Suprapubic skin (tissue), 4 donors: ENCODE measurements around the gene TUBGCP5. TPM values are rescaled to one million over a fixed set of nuclear protein-coding genes. Genes with fewer than 3 reads are reported as not detected.
A peak's percentile ranks its signal among the peaks of the same experiment; 100 is the strongest.
"Not testable (repeated sequence)": the region's sequence is repeated elsewhere in the genome, so short reads cannot be mapped to it uniquely, and the experiment has no call there.

ENCODE experiments used
- DNase-seq, 2 donors: peaks; one replicate each; pipeline ENCODE4 v3.0.0-alpha.2; 2019; ENCODE audit warnings: low spot score in 2 of 2
- H3K27ac ChIP-seq: fragments of 200-600 bp; sonication (generic); one replicate; pipeline ENCODE4 v1.5.1; 2019
- H3K27me3 ChIP-seq: fragments of 200-600 bp; sonication (generic); one replicate; pipeline ENCODE4 v1.5.1; 2019
- H3K36me3 ChIP-seq: fragments of 200-600 bp; sonication (generic); one replicate; pipeline ENCODE4 v1.5.1; 2019
- H3K4me1 ChIP-seq: fragments of 200-600 bp; sonication (generic); one replicate; pipeline ENCODE4 v1.5.1; 2019
- H3K4me3 ChIP-seq: fragments of 200-600 bp; sonication (generic); one replicate; pipeline ENCODE4 v1.5.1; 2019; ENCODE audit warnings: mild to moderate bottlenecking
- H3K9me3 ChIP-seq: fragments of 200-600 bp; sonication (generic); one replicate; pipeline ENCODE4 v1.5.1; 2019
- EP300 ChIP-seq: sonication (generic); formaldehyde crosslinking; IDR thresholded peaks from one replicate; pipeline ENCODE4 v1.6.1; 2017; ENCODE audit warnings: antibody characterized with exemption
- POLR2A ChIP-seq, 2 donors: fragments of 450-650 bp; IDR thresholded peaks; one replicate each; pipeline ENCODE4 v1.6.1; 2017; ENCODE audit warnings: antibody characterized with exemption in 2 of 2, mild to moderate bottlenecking in 2 of 2, moderate library complexity in 2 of 2
- POLR2AphosphoS5 ChIP-seq, 3 donors: sonication (generic); formaldehyde crosslinking; IDR thresholded peaks; one replicate each; pipeline ENCODE4 v1.6.1; 2017; ENCODE audit warnings: antibody characterized with exemption in 3 of 3
- WGBS: methylation state at CpG from one replicate; pipeline ENCODE4 v1.1.5; 2018; 5-methylcytosine and 5-hydroxymethylcytosine counted together
- total RNA-seq, 4 donors: library from RNA; depleted of rRNA; stranded (reverse); fragments of >200 nt; gene quantifications; one replicate each; pipeline ENCODE4 v1.1.0, GENCODE V29; 2016
- TF ChIP-seq, protein P1 (sequence below), 2 donors: fragments of 200-600 bp in 1 of 2; fragments of 450-650 bp in 1 of 2; sonication (generic) in 1 of 2; IDR thresholded peaks; one replicate each; pipeline ENCODE4 v1.5.1; 2016 to 2019; ENCODE audit warnings: antibody characterized with exemption in 2 of 2, mild to moderate bottlenecking in 1 of 2, moderate library complexity in 1 of 2

TUBGCP5 gene
- total RNA-seq, 4 donors from 2014 or later = 10.7 to 39.2 (median 18.2) TPM

DNA sequence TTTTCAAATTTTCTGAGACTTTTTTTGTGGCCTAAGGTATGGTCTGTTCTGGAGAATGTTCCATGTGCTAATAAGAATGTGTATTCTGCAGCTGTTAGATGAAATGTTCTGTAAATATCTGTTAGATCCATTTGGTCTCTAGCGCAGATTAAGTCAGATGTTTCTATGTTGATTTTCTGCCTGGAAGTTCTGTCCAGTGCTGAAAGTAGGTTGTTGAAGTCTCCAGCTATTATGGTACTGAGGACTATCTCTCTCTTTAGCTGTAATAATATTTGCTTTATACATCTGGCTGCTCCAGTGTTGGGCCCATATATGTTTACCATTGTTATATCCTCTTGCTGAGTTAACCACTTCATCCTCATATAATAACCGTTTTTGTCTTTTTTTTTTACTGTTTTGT, 13.2 kb upstream of the TUBGCP5 start:
- H3K36me3 ChIP-seq = no peaks in the 10 kb centered on the region
- no peak for DNase-seq
- H3K27ac ChIP-seq = no peak overlapping the region
- H3K9me3 ChIP-seq = no peaks in the 10 kb centered on the region
- no peaks in the 10 kb centered on the region for H3K27me3 ChIP-seq
- no peaks in the 10 kb centered on the region for H3K4me1 ChIP-seq
- H3K4me3 ChIP-seq = no peak overlapping the region
- TF ChIP-seq EP300 (no peak), POLR2AphosphoS5 (IDR thresholded peaks at IDR 0.05) (no peak)
- WGBS = 68% methylated on average over 2 of the region's 2 CpGs

DNA sequence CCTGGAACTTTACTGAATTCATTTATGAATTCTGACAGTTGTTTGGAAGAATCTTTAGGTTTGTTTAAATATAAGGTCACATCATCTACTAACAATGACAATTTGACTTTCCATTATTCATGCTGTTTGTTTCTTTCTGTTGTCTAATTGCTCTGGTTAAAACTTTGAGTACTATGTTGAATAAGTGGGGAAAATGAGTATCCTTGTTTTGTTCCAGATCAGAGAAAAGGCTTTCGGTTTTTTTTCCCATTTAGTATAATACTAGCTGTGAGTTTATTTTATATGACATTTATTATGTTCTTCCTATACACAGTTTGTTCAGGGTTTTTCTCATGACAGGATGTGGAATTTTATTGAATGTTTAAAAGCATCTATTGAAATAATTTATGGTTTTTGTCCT, 11.3 kb upstream of the TUBGCP5 start:
- no peaks in the 10 kb centered on the region for H3K4me1 ChIP-seq
- H3K9me3 ChIP-seq = no peaks in the 10 kb centered on the region
- WGBS = 63% methylated on average over 1 of the region's 1 CpG
- TF ChIP-seq POLR2AphosphoS5 (IDR thresholded peaks at IDR 0.05) = no peak
- DNase-seq = no peak
- H3K27me3 ChIP-seq = no peaks in the 10 kb centered on the region
- no peaks in the 10 kb centered on the region for H3K36me3 ChIP-seq
- no peak overlapping the region for H3K27ac ChIP-seq
- H3K4me3 ChIP-seq = no peak overlapping the region

DNA sequence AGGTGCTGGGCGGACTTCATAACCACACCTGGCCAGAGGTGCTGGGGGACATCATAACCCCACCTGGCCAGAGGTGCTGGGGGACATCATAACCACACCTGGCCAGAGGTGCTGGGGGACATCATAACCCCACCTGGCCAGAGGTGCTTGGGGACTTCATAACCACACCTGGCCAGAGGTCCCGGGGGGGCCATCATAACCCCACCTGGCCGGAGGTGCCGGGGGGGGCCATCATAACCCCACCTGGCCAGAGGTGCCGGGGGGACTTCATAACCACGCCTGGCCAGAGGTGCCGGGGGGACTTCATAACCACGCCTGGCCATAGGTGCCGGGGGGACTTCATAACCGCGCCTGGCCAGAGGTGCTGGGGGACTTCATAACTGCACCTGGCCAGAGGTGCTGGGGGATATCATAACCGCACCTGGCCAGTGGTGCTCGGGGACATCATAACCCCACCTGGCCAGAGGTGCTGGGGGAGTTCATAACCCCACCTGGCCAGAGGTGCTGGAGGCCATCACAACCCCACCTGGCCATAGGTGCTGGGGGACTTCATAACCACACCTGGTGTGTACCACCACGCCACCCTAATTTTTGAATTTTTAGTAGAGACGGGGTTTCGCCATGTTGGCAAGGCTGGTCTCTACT, 10.7 kb upstream of the TUBGCP5 start:
- Histone ChIP-seq H3K36me3 (no peaks in the 10 kb centered on the region), H3K9me3 (no peaks in the 10 kb centered on the region), H3K27me3 (no peaks in the 10 kb centered on the region), H3K4me1 (no peaks in the 10 kb centered on the region), H3K4me3 (no peak overlapping the region), H3K27ac (no peak overlapping the region)
- WGBS = 86% methylated on average over 6 of the region's 16 CpGs
- DNase-seq = no peak
- TF ChIP-seq EP300 = no peak
- TF ChIP-seq, protein P1, sequence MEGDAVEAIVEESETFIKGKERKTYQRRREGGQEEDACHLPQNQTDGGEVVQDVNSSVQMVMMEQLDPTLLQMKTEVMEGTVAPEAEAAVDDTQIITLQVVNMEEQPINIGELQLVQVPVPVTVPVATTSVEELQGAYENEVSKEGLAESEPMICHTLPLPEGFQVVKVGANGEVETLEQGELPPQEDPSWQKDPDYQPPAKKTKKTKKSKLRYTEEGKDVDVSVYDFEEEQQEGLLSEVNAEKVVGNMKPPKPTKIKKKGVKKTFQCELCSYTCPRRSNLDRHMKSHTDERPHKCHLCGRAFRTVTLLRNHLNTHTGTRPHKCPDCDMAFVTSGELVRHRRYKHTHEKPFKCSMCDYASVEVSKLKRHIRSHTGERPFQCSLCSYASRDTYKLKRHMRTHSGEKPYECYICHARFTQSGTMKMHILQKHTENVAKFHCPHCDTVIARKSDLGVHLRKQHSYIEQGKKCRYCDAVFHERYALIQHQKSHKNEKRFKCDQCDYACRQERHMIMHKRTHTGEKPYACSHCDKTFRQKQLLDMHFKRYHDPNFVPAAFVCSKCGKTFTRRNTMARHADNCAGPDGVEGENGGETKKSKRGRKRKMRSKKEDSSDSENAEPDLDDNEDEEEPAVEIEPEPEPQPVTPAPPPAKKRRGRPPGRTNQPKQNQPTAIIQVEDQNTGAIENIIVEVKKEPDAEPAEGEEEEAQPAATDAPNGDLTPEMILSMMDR (IDR thresholded peaks at IDR 0.05) = no peak
- no peak for TF ChIP-seq POLR2AphosphoS5 (IDR thresholded peaks at IDR 0.05)
- no peak for TF ChIP-seq POLR2A (IDR thresholded peaks at IDR 0.05)

DNA sequence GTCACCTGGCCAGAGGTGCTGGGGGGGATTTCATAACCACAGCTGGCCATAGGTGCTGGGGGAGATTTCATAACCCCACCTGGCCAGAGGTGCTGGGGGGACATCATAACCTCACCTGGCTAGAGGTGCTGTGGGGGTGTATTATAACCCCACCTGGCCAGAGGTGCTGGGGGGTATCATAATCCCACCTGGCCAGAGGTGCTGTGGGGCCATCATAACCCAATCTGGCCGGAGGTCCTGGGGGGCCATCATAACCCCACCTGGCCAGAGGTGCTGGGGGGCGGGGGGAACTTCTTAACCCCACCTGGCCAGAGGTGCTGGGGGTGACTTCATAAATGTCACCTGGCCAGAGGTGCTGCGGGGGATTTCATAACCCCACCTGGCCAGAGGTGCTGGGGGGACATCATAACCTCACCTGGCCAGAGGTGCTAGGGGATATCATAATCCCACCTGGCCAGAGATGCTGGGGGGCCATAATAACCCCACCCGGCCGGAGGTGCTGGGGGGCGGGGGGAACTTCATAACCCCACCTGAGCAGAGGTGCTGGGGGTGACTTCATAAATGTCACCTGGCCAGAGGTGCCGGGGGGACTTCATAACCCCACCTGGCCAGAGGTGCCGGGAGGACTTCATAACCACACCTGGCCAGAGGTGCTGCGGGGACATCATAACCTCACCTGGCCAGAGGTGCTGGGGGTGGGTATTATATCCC, 9.4 kb upstream of the TUBGCP5 start:
- not testable (repeated sequence) for H3K27ac ChIP-seq, H3K27me3 ChIP-seq, H3K4me3 ChIP-seq, H3K36me3 ChIP-seq, H3K9me3 ChIP-seq, H3K4me1 ChIP-seq, DNase-seq
- no CpG with 5 or more reads among the region's 9 CpGs for WGBS

DNA sequence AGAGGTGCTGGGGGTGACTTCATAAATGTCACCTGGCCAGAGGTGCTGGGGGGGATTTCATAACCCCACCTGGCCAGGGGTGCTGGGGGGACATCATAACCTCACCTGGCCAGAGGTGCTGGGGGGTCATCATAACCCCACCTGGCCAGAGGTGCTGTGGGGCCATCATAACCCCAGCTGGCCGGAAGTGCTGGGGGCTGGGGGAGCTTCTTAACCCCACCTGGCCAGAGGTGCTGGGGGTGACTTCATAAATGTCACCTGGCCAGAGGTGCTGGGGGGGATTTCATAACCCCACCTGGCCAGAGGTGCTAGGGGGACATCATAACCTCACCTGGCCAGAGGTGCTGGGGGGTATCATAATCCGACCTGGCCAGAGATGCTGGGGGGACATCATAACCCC, 4.6 kb upstream of the TUBGCP5 start:
- H3K4me1 ChIP-seq, H3K4me3 ChIP-seq, H3K27ac ChIP-seq, DNase-seq, H3K27me3 ChIP-seq, H3K36me3 ChIP-seq, H3K9me3 ChIP-seq: not testable (repeated sequence)
- WGBS = no CpG with 5 or more reads among the region's 2 CpGs

DNA sequence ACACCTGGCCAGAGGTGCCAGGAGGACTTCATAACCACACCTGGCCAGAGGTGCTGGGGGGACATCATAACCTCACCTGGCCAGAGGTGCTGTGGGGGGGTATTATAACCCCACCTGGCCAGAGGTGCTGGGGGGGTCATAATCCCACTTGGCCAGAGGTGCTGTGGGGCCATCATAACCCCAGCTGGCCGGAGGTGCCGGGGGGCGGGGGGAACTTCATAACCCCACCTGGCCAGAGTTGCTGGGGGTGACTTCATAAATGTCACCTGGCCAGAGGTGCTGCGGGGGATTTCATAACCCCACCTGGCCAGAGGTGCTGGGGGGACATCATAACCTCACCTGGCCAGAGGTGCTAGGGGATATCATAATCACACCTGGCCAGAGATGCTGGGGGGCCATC, 4.2 kb upstream of the TUBGCP5 start:
- H3K9me3 ChIP-seq, DNase-seq, H3K27ac ChIP-seq, H3K4me1 ChIP-seq, H3K4me3 ChIP-seq, H3K36me3 ChIP-seq, H3K27me3 ChIP-seq: not testable (repeated sequence)
- WGBS = no CpG with 5 or more reads among the region's 4 CpGs

DNA sequence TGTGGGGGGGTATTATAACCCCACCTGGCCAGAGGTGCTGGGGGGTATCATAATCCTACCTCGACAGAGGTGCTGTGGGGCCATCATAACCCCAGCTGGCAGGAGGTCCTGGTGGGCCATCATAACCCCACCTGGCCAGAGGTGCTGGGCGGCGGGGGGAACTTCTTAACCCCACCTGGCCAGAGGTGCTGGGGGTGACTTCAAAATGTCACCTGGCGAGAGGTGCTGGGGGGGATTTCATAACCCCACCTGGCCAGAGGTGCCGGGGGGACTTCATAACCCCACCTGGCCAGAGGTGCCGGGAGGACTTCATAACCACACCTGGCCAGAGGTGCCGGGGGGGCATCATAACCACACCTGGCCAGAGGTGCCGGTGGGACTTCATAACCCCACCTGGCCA, 2.4 kb upstream of the TUBGCP5 start:
- H3K4me1 ChIP-seq = peaks cover 24% of the 10 kb centered on the region
- not testable (repeated sequence) for H3K27me3 ChIP-seq, H3K9me3 ChIP-seq, H3K4me3 ChIP-seq, DNase-seq, H3K36me3 ChIP-seq, H3K27ac ChIP-seq
- WGBS = 40% methylated on average over 1 of the region's 8 CpGs

DNA sequence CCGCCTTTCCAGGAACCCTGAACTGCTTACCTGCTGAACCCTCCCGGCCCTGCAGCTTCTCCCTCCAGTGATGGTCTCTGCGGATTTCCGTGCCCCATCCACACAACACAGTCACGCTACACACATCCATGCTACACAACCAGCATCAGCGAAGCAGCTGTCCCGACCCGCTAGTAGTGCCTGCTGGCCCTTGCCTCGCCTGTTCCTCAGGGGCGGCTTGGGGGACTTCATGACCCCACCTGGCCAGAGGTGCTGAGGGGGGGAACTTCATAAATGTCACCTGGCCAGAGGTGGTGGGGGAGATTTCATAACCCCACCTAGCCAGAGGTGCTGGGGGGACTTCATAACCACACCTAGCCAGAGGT, 530 bp upstream of the TUBGCP5 start:
- H3K9me3 ChIP-seq = no peaks in the 10 kb centered on the region
- TF ChIP-seq EP300 = no peak
- no peak for TF ChIP-seq POLR2AphosphoS5 (IDR thresholded peaks at IDR 0.05)
- TF ChIP-seq, protein P1 (IDR thresholded peaks at IDR 0.05) = no peak
- no peak for TF ChIP-seq POLR2A (IDR thresholded peaks at IDR 0.05)
- peak overlapping the region; percentile 90 for H3K4me3 ChIP-seq
- H3K4me1 ChIP-seq = peaks cover 24% of the 10 kb centered on the region
- peak in 1 of 2 donors; percentile 71 for DNase-seq
- WGBS = no CpG with 5 or more reads among the region's 10 CpGs
- H3K27me3 ChIP-seq = no peaks in the 10 kb centered on the region
- H3K36me3 ChIP-seq = peaks cover 15% of the 10 kb centered on the region
- H3K27ac ChIP-seq = peak overlapping the region; percentile 94
